ENCODE results near the gene TWF2. TPM values are rescaled to one million over a fixed set of nuclear protein-coding genes. Genes with fewer than 3 reads are reported as not detected.
"Not testable (repeated sequence)": the region's sequence is repeated elsewhere in the genome, so short reads cannot be mapped to it uniquely, and the experiment has no call there.

TWF2 gene
- total RNA-seq = 100 to 1,000 TPM in 1 of 4 donors, 10 to 100 TPM in 3; 45.9 to 105 (median 50.2) TPM

DNA sequence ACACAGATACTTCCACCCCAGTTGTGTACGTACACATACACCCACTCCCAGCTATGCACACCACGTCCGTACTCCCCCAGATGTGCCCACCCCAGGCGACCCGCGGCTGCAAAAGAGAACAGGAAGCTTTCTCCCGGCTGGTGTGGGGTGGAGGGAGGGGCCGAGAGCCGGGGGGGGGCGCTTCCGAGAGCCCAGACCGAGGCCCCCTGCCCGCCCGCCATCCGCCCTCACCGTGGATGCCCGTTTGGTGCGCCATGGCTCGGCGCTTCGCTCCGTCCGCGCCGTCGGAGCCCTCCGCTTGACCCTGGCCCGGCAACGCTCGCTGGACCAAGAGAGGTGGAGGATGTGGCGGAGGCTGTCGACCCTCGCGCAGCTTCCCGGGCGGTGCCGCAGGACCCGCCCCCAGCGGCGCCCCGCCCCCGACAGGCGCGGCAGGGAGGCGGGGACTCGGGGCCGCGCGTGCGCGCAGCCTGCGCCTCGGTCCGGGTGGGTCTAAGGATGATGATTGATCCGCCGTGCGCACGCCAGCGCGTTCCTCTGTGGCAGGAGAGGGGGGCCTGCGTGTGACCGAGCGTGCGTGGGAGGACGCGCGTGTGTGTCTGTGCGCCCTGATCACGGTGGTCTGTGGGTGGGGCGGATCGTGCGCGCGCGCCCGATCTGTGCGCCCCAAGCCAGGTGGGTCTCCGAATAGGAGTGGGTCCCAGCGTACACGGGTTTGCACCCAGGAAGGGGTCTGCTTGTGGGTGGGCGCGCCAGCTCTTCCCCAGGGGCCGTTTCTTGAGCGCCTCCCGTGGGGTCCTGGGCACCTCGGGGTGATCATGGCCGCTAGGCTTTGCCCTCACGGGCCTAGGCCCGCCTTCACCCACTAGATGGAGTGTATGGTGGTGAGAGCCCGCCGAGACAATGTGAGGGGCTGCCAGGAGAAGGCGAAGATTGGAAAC, at the start of gene TWF2:
TWF2 (minus strand) TSS at position 398 of the 941 bp plus-strand sequence; CDS start at position 256, 142 bp downstream.
- peaks cover 11 to 18% of the 10 kb centered on the region in 2 donors for H3K4me1 ChIP-seq
- H3K27ac ChIP-seq = peak within 1 kb of the TSS; percentile 92 to 94
- intact Hi-C loops (cut with DNase I; ENCODE audit: low total_unique reads) = no loop called here
- DNase-seq = peak; percentile 76 to 84
- no peaks in the 10 kb centered on the region for H3K36me3 ChIP-seq
- no peaks in the 10 kb centered on the region for H3K27me3 ChIP-seq
- H3K4me3 ChIP-seq = peak within 1 kb of the TSS; percentile 85 to 99
- H3K9me3 ChIP-seq = no peaks in the 10 kb centered on the region
- TF ChIP-seq, protein P1, sequence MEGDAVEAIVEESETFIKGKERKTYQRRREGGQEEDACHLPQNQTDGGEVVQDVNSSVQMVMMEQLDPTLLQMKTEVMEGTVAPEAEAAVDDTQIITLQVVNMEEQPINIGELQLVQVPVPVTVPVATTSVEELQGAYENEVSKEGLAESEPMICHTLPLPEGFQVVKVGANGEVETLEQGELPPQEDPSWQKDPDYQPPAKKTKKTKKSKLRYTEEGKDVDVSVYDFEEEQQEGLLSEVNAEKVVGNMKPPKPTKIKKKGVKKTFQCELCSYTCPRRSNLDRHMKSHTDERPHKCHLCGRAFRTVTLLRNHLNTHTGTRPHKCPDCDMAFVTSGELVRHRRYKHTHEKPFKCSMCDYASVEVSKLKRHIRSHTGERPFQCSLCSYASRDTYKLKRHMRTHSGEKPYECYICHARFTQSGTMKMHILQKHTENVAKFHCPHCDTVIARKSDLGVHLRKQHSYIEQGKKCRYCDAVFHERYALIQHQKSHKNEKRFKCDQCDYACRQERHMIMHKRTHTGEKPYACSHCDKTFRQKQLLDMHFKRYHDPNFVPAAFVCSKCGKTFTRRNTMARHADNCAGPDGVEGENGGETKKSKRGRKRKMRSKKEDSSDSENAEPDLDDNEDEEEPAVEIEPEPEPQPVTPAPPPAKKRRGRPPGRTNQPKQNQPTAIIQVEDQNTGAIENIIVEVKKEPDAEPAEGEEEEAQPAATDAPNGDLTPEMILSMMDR (IDR thresholded peaks at IDR 0.05) = peak; percentile 29 to 53 (median 50)
- peak; percentile 57 to 85 for TF ChIP-seq POLR2A (IDR thresholded peaks at IDR 0.05)

DNA sequence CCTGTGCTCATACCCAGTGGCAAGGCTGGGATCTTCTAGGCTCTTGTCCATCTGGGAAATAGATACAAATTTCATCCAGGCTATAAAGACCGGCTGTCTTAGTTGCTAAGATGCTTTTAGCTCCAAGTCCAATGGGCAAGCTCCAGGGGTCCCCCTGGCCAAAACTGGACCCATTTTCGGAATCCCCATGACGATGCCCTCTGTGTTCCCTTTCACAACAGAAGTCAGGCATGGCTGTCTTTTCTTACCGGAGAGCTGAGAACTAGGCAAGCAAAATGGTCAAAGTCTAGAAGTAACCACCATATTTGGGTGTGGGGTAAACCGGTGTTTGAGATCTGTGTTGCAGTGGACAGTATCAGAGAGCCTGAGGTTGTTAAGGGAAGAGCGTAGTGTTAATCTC, 49.7 kb upstream of the TWF2 start:
- DNase-seq = no peak
- H3K4me3 ChIP-seq = peak overlapping the region in 1 of 2 donors; percentile 96
- H3K9me3 ChIP-seq = no peaks in the 10 kb centered on the region
- H3K36me3 ChIP-seq = no peaks in the 10 kb centered on the region
- peak overlapping the region; percentile 99 to 100 for H3K27ac ChIP-seq
- peaks cover 0 to 5% of the 10 kb centered on the region in 2 donors for H3K4me1 ChIP-seq
- no peaks in the 10 kb centered on the region for H3K27me3 ChIP-seq
- intact Hi-C loops (cut with DNase I; ENCODE audit: low total_unique reads) = no loop called here
- TF ChIP-seq, protein P1 (IDR thresholded peaks at IDR 0.05) = no peak
- TF ChIP-seq POLR2A (IDR thresholded peaks at IDR 0.05) = no peak

- no peaks in the 10 kb centered on the region for H3K9me3 ChIP-seq
- DNase-seq = peak in 1 of 2 donors; percentile 22
- H3K4me1 ChIP-seq = peaks cover 0 to 5% of the 10 kb centered on the region in 2 donors
- H3K27ac ChIP-seq = peak overlapping the region; percentile 99 to 100
- H3K36me3 ChIP-seq = no peaks in the 10 kb centered on the region
- no peak for TF ChIP-seq POLR2A (IDR thresholded peaks at IDR 0.05)
- TF ChIP-seq, protein P1 (IDR thresholded peaks at IDR 0.05) = no peak
- H3K4me3 ChIP-seq = peak overlapping the region; percentile 78 to 96
- H3K27me3 ChIP-seq = no peaks in the 10 kb centered on the region
- intact Hi-C loops (cut with DNase I; ENCODE audit: low total_unique reads) = no loop called here
Measured at GRCh38 chr3:52286777-52287110, 47.8 kb upstream of the TWF2 start.

GRCh38 chr3:52284051-52284450, 45.1 kb upstream of the TWF2 start:
- not testable (repeated sequence) for DNase-seq, H3K27me3 ChIP-seq, H3K4me3 ChIP-seq, H3K27ac ChIP-seq, H3K9me3 ChIP-seq, H3K4me1 ChIP-seq, H3K36me3 ChIP-seq
- intact Hi-C loops (cut with DNase I; ENCODE audit: low total_unique reads) = loop anchor here (5.0 kb wide), 1 partner anchor 123 kb away; no protein-coding TSS in a partner anchor

GRCh38 chr3:52283306-52283705, 44.3 kb upstream of the TWF2 start:
- no peaks in the 10 kb centered on the region for H3K27me3 ChIP-seq
- H3K36me3 ChIP-seq = no peaks in the 10 kb centered on the region
- no peak overlapping the region for H3K27ac ChIP-seq
- TF ChIP-seq, protein P1 (IDR thresholded peaks at IDR 0.05) = no peak
- TF ChIP-seq POLR2A (IDR thresholded peaks at IDR 0.05) = no peak
- H3K9me3 ChIP-seq = no peaks in the 10 kb centered on the region
- no peak overlapping the region for H3K4me3 ChIP-seq
- intact Hi-C loops (cut with DNase I; ENCODE audit: low total_unique reads) = loop anchor here (5.0 kb wide), 1 partner anchor 124 kb away; no protein-coding TSS in a partner anchor
- no peak for DNase-seq
- peaks cover 0 to 10% of the 10 kb centered on the region in 2 donors for H3K4me1 ChIP-seq
